K562 (cell line): ENCODE results near the gene ITGAL. TPM values are rescaled to one million over a fixed set of nuclear protein-coding genes. Genes with fewer than 3 reads are reported as not detected.
A peak's percentile ranks its signal among the peaks of the same experiment; 100 is the strongest.

Source experiments
- FOXP1 ChIP-seq: sonication (generic); formaldehyde crosslinking; IDR thresholded peaks from 2 replicates; pipeline ENCODE4 v1.8.0; 2022; ENCODE audit warnings: mild to moderate bottlenecking, missing genetic modification reagents
- L3MBTL2 ChIP-seq: fragments of 450-650 bp; IDR thresholded peaks from 2 replicates; pipeline ENCODE4 v1.6.1; 2016; ENCODE audit warnings: mild to moderate bottlenecking, moderate library complexity
- LARP7 ChIP-seq: fragments of 450-650 bp; IDR thresholded peaks from 2 replicates; pipeline ENCODE4 v1.6.1; 2016
- MCM5 ChIP-seq: fragments of 450-650 bp; IDR thresholded peaks from 2 replicates; pipeline ENCODE4 v1.6.1; 2016; ENCODE audit warnings: low read depth
- PHF8 ChIP-seq: fragments of 200-600 bp; sonication (generic); IDR thresholded peaks from 2 replicates; pipeline ENCODE4 v1.6.1; 2012; ENCODE audit warnings: mixed run types, mild to moderate bottlenecking, inconsistent platforms, low read length, moderate library complexity, borderline replicate concordance
- RBM39 ChIP-seq: fragments of 200-400 bp; formaldehyde crosslinking; optimal IDR thresholded peaks from 2 replicates; pipeline ENCODE3; 2018; ENCODE audit warnings: low read depth, low read length
- RUNX1 ChIP-seq: sonication (generic); IDR thresholded peaks from 2 replicates; pipeline ENCODE4 v1.6.1; 2016; ENCODE audit warnings: antibody characterized with exemption, low read depth
- SMARCE1 ChIP-seq: fragments of 450-650 bp; IDR thresholded peaks from 2 replicates; pipeline ENCODE4 v1.7.1; 2016; ENCODE audit warnings: mild to moderate bottlenecking
- TAL1 ChIP-seq: fragments of 450-650 bp; IDR thresholded peaks from 2 replicates; pipeline ENCODE4 v1.6.1; 2016; ENCODE audit warnings: mild to moderate bottlenecking
- TCF7L2 ChIP-seq: fragments of 150-350 bp; IDR thresholded peaks from 2 replicates; pipeline ENCODE4 v1.6.1; 2016; ENCODE audit warnings: low read depth, mild to moderate bottlenecking, low read length, moderate library complexity
- ZC3H4 ChIP-seq: sonication (generic); formaldehyde crosslinking; IDR thresholded peaks from 2 replicates; pipeline ENCODE4 v1.9.0; 2021; ENCODE audit warnings: missing genetic modification reagents, borderline replicate concordance
- ZNF24 ChIP-seq: fragments of 450-650 bp; IDR thresholded peaks from 2 replicates; pipeline ENCODE4 v1.6.1; 2016
- polyA plus RNA-seq, 8 experiments: library from polyadenylated mRNA; depleted of rRNA in 4 of 8; stranded (reverse) in 5 of 8; unstranded in 3 of 8; fragments of >200 nt; fragmentation: Nextera tagmentation in 2 of 8; fragmentation: Illumina TruSeq in 1 of 8; extraction: Ambion mirVana in 2 of 8; extraction: Trizol in 1 of 8; gene quantifications; 2 replicates each; pipeline versions ENCODE4 v1.2.1 to v1.2.3, GENCODE V29; 2011 to 2014; ENCODE audit warnings: inconsistent platforms in 1 of 8, missing spikeins in 1 of 8
- total RNA-seq, 7 experiments: library from RNA; depleted of rRNA in 6 of 7; stranded (reverse); fragments of >200 nt in 6 of 7; fragmentation: Illumina TruSeq in 2 of 7; extraction: Trizol in 2 of 7; gene quantifications; 2 replicates each; pipeline versions ENCODE4 v1.2.1 to v1.2.3, GENCODE V29; 2011 to 2021; ENCODE audit warnings: low replicate concordance in 1 of 7
- TF ChIP-seq, protein P1 (sequence below): fragments of 250-450 bp; sonication (Bioruptor Pico); IDR thresholded peaks from 2 replicates; pipeline ENCODE4 v1.8.0; 2021; ENCODE audit warnings: moderate library complexity, mild to moderate bottlenecking, inconsistent platforms
- TF ChIP-seq, protein P2 (sequence below): fragments of 250-450 bp; sonication (Bioruptor Pico); IDR thresholded peaks from 2 replicates; pipeline ENCODE4 v1.6.1; 2021; ENCODE audit warnings: mild to moderate bottlenecking
- TF ChIP-seq, protein P3 (sequence below): fragments of 250-450 bp; sonication (Bioruptor Pico); IDR thresholded peaks from 2 replicates; pipeline ENCODE4 v1.5.0; 2021; ENCODE audit warnings: mild to moderate bottlenecking, moderate library complexity
- TF ChIP-seq, protein P4 (sequence below), 2 experiments: IDR thresholded peaks; 2 replicates each; pipeline ENCODE4 v1.6.1; 2012; ENCODE audit warnings: improper control_type of control experiment in 2 of 2, low read depth in 2 of 2, low read length in 2 of 2, borderline replicate concordance in 1 of 2
- TF ChIP-seq, protein P5 (sequence below): fragments of 250-450 bp; sonication (Bioruptor Pico); IDR thresholded peaks from 2 replicates; pipeline ENCODE4 v1.5.0; 2020; ENCODE audit warnings: mild to moderate bottlenecking, borderline replicate concordance

The ITGAL gene
- total and polyA plus RNA-seq, 9 of the 15 experiments (the other 6 are each of a cell fraction or from before 2014, with no cell fraction given), result 0.01 to 0.53 TPM; not detected in 7

DNA sequence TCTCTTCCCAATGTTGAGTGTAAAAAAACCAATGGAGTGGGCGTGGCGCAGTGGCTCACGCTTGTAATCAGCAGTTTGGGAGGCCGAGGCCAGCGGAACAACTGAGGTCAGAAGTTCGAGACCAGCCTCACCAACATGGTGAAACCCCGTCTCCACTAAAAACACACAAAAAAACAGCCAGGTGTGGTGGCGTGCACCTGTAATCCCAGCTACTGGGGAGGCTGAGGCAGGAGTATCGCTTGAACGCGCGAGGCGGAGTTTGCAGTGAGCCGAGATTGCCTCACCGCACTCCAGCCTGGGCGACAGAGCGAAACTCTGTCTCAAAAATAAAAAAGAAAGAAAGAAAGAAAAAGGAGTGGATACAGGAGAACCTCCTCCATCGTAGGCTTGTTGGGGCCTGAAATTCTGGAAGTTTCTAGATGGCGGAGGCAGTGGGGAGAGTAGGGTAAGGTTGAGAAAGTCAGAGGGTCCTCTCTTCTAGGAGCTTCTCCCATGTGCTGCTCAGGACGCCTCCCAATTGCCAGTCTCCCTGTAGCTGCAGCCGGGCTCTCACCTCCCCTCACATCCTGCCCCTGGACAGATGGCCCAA lies 86.3 kb downstream of the ITGAL start (continued):
- TF ChIP-seq, protein P1, sequence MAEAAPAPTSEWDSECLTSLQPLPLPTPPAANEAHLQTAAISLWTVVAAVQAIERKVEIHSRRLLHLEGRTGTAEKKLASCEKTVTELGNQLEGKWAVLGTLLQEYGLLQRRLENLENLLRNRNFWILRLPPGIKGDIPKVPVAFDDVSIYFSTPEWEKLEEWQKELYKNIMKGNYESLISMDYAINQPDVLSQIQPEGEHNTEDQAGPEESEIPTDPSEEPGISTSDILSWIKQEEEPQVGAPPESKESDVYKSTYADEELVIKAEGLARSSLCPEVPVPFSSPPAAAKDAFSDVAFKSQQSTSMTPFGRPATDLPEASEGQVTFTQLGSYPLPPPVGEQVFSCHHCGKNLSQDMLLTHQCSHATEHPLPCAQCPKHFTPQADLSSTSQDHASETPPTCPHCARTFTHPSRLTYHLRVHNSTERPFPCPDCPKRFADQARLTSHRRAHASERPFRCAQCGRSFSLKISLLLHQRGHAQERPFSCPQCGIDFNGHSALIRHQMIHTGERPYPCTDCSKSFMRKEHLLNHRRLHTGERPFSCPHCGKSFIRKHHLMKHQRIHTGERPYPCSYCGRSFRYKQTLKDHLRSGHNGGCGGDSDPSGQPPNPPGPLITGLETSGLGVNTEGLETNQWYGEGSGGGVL, result no peak
- TF ChIP-seq LARP7, result peak; percentile 74; the same call in 1 of the 2 replicates
- no peak for TF ChIP-seq MCM5
- TF ChIP-seq, protein P2, sequence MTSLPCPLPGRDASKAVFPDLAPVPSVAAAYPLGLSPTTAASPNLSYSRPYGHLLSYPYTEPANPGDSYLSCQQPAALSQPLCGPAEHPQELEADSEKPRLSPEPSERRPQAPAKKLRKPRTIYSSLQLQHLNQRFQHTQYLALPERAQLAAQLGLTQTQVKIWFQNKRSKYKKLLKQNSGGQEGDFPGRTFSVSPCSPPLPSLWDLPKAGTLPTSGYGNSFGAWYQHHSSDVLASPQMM (CRISPR knock-in tag), result no peak
- TF ChIP-seq SMARCE1, result peak; percentile 54; the same call in 1 of the 2 replicates
- peak; percentile 31; the same call in 1 of the 2 replicates for TF ChIP-seq TAL1
- TF ChIP-seq, protein P3, sequence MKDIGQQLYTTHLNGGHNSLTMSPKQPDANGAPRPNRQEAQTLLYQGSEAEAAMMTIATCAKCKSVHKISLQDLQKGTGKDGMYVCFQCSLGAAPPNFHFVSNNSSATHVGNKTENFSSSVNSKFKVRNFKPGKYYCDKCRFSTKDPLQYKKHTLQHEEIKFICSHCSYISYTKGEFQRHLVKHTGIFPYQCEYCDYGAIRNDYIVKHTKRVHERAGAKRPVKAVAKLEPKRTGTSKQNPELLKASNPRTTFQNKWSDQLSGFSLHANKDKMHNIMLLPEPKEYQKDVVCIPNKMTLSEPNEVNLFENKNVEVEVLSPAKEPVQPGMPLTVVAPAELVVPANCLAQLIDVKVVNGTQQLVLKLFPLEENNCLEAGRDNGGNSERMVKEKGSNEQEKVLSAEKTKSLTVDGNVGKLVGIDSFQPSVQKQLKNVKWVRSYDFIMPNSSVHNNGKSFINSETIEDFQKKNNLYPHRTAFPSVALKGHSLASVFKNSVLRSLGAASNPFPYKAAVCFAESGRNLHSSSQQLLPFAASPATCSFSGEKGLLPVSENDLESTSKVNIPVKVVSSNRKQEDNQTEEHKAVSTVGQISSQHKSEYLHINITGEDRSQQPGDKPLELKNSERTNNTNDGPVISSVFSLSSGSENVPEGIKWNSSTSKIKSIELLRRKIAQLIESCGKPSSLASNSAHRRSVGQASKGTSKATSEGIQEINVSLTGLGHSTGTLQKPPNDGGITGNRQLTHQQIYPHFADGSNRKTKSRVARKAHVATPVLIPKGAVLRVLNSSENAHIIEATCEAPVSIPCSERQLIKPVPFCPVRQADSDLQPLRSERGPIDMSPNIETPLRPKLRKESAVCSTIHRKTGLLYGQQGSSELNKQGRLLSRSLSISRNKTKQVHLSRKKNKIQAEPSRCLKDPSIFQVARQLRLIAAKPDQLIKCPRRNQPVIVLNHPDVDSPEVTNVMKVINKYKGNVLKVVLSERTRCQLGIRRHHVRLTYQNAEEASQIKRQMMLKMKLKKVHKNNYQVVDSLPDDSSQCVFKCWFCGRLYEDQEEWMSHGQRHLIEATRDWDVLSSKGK, result no peak
- TF ChIP-seq PHF8, result no peak
- TF ChIP-seq ZC3H4 (CRISPR knock-in tag), result no peak
- TF ChIP-seq L3MBTL2, result peak; percentile 2; the same call in 1 of the 2 replicates
- TF ChIP-seq FOXP1 (CRISPR knock-in tag), result 0 out of 2 replicates have a peak, but pooled peaks have one; percentile 60
- TF ChIP-seq RBM39, result no peak
- no peak for TF ChIP-seq RUNX1
- no peak for TF ChIP-seq TCF7L2
- TF ChIP-seq, protein P4, sequence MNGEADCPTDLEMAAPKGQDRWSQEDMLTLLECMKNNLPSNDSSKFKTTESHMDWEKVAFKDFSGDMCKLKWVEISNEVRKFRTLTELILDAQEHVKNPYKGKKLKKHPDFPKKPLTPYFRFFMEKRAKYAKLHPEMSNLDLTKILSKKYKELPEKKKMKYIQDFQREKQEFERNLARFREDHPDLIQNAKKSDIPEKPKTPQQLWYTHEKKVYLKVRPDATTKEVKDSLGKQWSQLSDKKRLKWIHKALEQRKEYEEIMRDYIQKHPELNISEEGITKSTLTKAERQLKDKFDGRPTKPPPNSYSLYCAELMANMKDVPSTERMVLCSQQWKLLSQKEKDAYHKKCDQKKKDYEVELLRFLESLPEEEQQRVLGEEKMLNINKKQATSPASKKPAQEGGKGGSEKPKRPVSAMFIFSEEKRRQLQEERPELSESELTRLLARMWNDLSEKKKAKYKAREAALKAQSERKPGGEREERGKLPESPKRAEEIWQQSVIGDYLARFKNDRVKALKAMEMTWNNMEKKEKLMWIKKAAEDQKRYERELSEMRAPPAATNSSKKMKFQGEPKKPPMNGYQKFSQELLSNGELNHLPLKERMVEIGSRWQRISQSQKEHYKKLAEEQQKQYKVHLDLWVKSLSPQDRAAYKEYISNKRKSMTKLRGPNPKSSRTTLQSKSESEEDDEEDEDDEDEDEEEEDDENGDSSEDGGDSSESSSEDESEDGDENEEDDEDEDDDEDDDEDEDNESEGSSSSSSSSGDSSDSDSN (IDR thresholded peaks at IDR 0.05; ENCODE audit: borderline replicate concordance in 1 of 2, low read depth in 2 of 2, low read length in 2 of 2), result peak in 1 of 2 experiments; percentile 16; a peak in 1 of 4 replicates
- TF ChIP-seq, protein P5, sequence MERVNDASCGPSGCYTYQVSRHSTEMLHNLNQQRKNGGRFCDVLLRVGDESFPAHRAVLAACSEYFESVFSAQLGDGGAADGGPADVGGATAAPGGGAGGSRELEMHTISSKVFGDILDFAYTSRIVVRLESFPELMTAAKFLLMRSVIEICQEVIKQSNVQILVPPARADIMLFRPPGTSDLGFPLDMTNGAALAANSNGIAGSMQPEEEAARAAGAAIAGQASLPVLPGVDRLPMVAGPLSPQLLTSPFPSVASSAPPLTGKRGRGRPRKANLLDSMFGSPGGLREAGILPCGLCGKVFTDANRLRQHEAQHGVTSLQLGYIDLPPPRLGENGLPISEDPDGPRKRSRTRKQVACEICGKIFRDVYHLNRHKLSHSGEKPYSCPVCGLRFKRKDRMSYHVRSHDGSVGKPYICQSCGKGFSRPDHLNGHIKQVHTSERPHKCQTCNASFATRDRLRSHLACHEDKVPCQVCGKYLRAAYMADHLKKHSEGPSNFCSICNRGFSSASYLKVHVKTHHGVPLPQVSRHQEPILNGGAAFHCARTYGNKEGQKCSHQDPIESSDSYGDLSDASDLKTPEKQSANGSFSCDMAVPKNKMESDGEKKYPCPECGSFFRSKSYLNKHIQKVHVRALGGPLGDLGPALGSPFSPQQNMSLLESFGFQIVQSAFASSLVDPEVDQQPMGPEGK, result no peak
- TF ChIP-seq ZNF24, result peak; percentile 69
